DND-41 (cell line): ENCODE data around the gene PSKH1.

Experiments
- ATAC-seq: fragments of 200-7000 bp; cut with Tn5 transposase; 3 replicates; pipeline ENCODE4 v1.9.1; 2021; ENCODE audit warnings: low read depth; ENCODE audit not compliant: insufficient read depth
- DNase-seq: peaks from one replicate; pipeline ENCODE4 v3.0.0-alpha.2; 2020
- H2AFZ ChIP-seq: 2 replicates; pipeline ENCODE4 v1.6.0; 2012; ENCODE audit warnings: low read depth, low read length
- H3K27ac ChIP-seq: 2 replicates; pipeline ENCODE4 v1.5.1; 2012; ENCODE audit warnings: low read length, inconsistent platforms
- H3K27me3 ChIP-seq: fragments of 200-600 bp; sonication (generic); 2 replicates; pipeline ENCODE4 v1.6.0; 2012; ENCODE audit warnings: low read length, mild to moderate bottlenecking, inconsistent platforms; ENCODE audit not compliant: insufficient read depth, poor library complexity
- H3K36me3 ChIP-seq: 2 replicates; pipeline ENCODE4 v1.5.1; 2012; ENCODE audit warnings: low read length, inconsistent platforms; ENCODE audit not compliant: insufficient read depth
- H3K4me1 ChIP-seq: 2 replicates; pipeline ENCODE4 v1.5.1; 2012; ENCODE audit warnings: mild to moderate bottlenecking, low read length; ENCODE audit not compliant: insufficient read depth
- H3K4me2 ChIP-seq: 2 replicates; pipeline ENCODE4 v1.6.0; 2012; ENCODE audit warnings: mild to moderate bottlenecking, moderate library complexity, low read length, inconsistent platforms; ENCODE audit not compliant: insufficient read depth
- H3K4me3 ChIP-seq, 2 experiments: fragments of 200-600 bp in 1 of 2; shearing (Covaris generic) in 1 of 2; 2 replicates each; pipeline ENCODE4 v1.5.1; 2012 to 2016; ENCODE audit warnings: inconsistent platforms in 2 of 2, low read length in 2 of 2, mild to moderate bottlenecking in 2 of 2, low read depth in 1 of 2, moderate library complexity in 1 of 2
- H3K79me2 ChIP-seq: 2 replicates; pipeline ENCODE4 v1.6.0; 2012; ENCODE audit warnings: low read length, inconsistent platforms; ENCODE audit not compliant: insufficient read depth
- H3K9ac ChIP-seq: 2 replicates; pipeline ENCODE4 v1.6.0; 2012; ENCODE audit warnings: low read depth, mild to moderate bottlenecking, inconsistent platforms, low read length, moderate library complexity
- H3K9me3 ChIP-seq: 2 replicates; pipeline ENCODE4 v1.5.1; 2012; ENCODE audit warnings: low read length, moderate library complexity, mild to moderate bottlenecking, inconsistent platforms; ENCODE audit not compliant: insufficient read depth, severe bottlenecking
- H4K20me1 ChIP-seq: 2 replicates; pipeline ENCODE4 v1.6.0; 2012; ENCODE audit warnings: low read length; ENCODE audit not compliant: insufficient read depth
- EZH2 ChIP-seq: IDR thresholded peaks from 3 replicates; pipeline ENCODE4 v1.6.1; 2012; ENCODE audit warnings: borderline replicate concordance, low read depth, mild to moderate bottlenecking, moderate library complexity, low read length, inconsistent platforms; ENCODE audit not compliant: severe bottlenecking
- TF ChIP-seq, protein P1 (sequence below): IDR thresholded peaks from 2 replicates; pipeline ENCODE4 v1.5.1; 2012; ENCODE audit warnings: borderline replicate concordance, low read length, moderate library complexity, mild to moderate bottlenecking; ENCODE audit not compliant: poor library complexity, severe bottlenecking; ENCODE audit errors: extremely low read depth

Gene PSKH1

DNA sequence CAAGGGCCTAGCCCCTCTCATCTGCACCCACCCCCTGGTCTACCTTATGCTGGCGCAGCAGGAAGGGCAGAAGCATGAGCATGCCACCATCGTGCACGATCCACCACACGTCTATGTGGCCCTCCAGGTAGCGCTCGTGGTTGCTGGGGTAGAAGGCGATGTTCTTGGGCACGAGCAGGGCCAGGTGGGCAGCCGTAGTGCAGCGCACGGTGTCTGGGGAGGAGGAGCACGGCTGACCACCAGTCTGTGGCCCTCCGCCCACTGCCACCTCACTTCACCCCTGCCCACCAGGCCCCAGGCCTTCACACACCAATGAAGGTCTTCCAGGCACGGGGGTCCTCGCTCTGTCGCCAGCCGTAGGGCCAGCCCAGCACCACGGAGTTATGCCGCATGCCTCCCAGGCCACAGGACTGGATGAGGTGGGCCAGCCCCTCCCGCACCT lies 53.1 kb downstream of the PSKH1 start:
- H3K27me3 ChIP-seq: no peaks in the 10 kb centered on the region
- no peak overlapping the region for H2AFZ ChIP-seq
- H3K9me3 ChIP-seq: no peaks in the 10 kb centered on the region
- no peak overlapping the region for H3K4me2 ChIP-seq
- H3K27ac ChIP-seq: no peak overlapping the region
- peaks cover 91% of the 10 kb centered on the region for H3K36me3 ChIP-seq
- H3K4me3 ChIP-seq: no peak overlapping the region
- no peak for DNase-seq
- no peaks in the 10 kb centered on the region for H3K4me1 ChIP-seq
- H3K79me2 ChIP-seq: no peaks in the 10 kb centered on the region
- TF ChIP-seq, protein P1, sequence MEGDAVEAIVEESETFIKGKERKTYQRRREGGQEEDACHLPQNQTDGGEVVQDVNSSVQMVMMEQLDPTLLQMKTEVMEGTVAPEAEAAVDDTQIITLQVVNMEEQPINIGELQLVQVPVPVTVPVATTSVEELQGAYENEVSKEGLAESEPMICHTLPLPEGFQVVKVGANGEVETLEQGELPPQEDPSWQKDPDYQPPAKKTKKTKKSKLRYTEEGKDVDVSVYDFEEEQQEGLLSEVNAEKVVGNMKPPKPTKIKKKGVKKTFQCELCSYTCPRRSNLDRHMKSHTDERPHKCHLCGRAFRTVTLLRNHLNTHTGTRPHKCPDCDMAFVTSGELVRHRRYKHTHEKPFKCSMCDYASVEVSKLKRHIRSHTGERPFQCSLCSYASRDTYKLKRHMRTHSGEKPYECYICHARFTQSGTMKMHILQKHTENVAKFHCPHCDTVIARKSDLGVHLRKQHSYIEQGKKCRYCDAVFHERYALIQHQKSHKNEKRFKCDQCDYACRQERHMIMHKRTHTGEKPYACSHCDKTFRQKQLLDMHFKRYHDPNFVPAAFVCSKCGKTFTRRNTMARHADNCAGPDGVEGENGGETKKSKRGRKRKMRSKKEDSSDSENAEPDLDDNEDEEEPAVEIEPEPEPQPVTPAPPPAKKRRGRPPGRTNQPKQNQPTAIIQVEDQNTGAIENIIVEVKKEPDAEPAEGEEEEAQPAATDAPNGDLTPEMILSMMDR: no peak
- no peak for TF ChIP-seq EZH2
- no peaks in the 10 kb centered on the region for H4K20me1 ChIP-seq
- H3K9ac ChIP-seq: no peak overlapping the region
- ATAC-seq: no peak

DNA sequence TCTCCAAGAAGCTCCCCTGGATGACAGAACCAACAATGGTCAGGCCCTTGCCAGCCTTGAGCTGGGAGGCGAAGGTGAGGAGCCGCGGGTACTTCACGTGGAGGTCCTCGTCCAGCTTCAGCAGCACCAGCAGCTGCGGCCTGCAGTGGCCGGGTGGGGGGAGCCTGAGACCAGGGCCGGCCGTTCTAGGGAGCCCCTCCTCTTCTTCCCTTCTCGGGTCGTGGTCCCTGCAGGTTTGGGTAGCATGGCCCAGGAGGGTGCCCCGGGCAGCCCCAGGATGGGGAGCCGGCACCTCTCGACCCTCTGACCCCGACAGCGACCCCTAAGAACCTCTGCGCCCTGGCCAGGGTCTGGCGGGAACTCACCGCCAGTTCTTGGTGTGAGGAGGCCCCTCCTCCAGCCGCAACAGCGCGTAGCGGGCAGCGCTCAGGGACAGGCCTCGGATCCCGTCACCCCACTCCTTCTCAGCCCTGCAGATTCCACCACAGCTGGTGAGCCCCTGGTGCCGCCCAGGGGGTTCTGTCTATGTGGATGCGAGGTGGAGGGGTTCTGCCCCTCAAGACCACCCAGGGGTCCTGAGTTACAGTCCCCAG lies 54.0 kb downstream of the PSKH1 start:
- Histone ChIP-seq H2AFZ (no peak overlapping the region), H3K27ac (no peak overlapping the region), H3K36me3 (peaks cover 92% of the 10 kb centered on the region), H3K4me2 (no peak overlapping the region), H3K4me1 (no peaks in the 10 kb centered on the region), H3K4me3 (no peak overlapping the region), H3K9me3 (no peaks in the 10 kb centered on the region), H3K27me3 (no peaks in the 10 kb centered on the region), H3K9ac (no peak overlapping the region), H3K79me2 (no peaks in the 10 kb centered on the region), H4K20me1 (no peaks in the 10 kb centered on the region)
- no peak for DNase-seq
- ATAC-seq: no peak
- TF ChIP-seq, protein P1: no peak
- TF ChIP-seq EZH2: no peak

DNA sequence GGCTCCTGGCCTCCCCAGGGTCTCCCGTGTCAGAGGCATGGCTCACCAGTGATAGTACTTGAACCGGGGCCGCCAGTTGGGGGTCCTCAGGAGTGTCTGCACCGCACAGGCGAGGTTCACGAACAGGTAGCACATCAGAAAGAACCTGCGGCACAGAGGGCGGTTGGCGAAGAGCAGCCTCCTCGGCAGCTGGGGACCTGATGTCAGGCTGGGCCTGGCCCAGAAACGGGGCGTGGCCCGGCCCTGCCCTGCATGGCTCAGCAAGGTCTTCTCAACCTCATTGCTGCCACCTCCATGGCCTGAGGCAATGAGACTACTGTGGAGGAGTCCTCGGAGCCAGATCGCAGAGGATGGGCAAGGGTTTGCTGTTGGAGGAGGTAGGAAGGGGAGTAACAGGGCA lies 55.0 kb downstream of the PSKH1 start:
- Histone ChIP-seq H3K27ac (no peak overlapping the region), H3K9ac (no peak overlapping the region), H2AFZ (no peak overlapping the region), H3K79me2 (no peaks in the 10 kb centered on the region), H3K36me3 (peaks cover 85% of the 10 kb centered on the region), H3K4me3 (no peak overlapping the region), H3K27me3 (no peaks in the 10 kb centered on the region), H3K4me2 (no peak overlapping the region), H3K9me3 (no peaks in the 10 kb centered on the region), H4K20me1 (no peaks in the 10 kb centered on the region), H3K4me1 (no peaks in the 10 kb centered on the region)
- no peak for TF ChIP-seq EZH2
- TF ChIP-seq, protein P1: no peak
- ATAC-seq: no peak
- no peak for DNase-seq
